Measurements from ENCODE around the gene VASN. TPM values are rescaled to one million over a fixed set of nuclear protein-coding genes. Genes with fewer than 3 reads are reported as not detected.

Gene VASN
- total RNA-seq, 2 donors from 2014 or later = 10.4 to 12.1 TPM

DNA sequence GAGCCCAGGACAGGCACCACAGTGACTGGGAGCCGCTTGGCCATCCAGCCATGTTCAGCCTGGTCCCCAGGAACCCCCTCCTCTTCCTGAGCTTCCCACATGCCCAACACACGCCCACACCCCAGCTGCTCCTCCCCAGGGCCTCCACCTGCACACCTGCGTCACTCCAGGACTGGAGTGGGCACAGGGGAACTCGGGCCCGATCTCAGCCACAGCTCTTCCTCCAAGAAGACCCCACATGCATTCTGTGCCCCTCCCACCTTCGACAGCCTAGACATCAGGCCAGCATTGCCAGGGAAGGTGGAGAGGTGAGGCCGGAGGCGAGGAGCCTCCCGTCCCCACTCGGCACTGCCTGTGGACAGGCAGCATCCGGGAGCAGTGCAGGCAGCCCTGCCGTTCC lies 6.0 kb upstream of the VASN start:
- no peak overlapping the region for H3K27ac ChIP-seq (ENCODE audit: low read depth, low read length)
- H3K36me3 Mint-ChIP-seq (ENCODE audit: low read depth) = peaks cover 5% of the 10 kb centered on the region
- H3K4me3 Mint-ChIP-seq = no peak overlapping the region
- TF ChIP-seq, protein P1, sequence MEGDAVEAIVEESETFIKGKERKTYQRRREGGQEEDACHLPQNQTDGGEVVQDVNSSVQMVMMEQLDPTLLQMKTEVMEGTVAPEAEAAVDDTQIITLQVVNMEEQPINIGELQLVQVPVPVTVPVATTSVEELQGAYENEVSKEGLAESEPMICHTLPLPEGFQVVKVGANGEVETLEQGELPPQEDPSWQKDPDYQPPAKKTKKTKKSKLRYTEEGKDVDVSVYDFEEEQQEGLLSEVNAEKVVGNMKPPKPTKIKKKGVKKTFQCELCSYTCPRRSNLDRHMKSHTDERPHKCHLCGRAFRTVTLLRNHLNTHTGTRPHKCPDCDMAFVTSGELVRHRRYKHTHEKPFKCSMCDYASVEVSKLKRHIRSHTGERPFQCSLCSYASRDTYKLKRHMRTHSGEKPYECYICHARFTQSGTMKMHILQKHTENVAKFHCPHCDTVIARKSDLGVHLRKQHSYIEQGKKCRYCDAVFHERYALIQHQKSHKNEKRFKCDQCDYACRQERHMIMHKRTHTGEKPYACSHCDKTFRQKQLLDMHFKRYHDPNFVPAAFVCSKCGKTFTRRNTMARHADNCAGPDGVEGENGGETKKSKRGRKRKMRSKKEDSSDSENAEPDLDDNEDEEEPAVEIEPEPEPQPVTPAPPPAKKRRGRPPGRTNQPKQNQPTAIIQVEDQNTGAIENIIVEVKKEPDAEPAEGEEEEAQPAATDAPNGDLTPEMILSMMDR (conservative IDR thresholded peaks at IDR 0.05) = no peak
- H3K9ac ChIP-seq (ENCODE audit: extremely low read depth, low read length, poor library complexity, severe bottlenecking) = no peak overlapping the region
- H3K4me1 Mint-ChIP-seq = no peaks in the 10 kb centered on the region
- no peak overlapping the region for H3K4me3 ChIP-seq (ENCODE audit: low read length)
- 91 to 95% methylated on average over 7 to 12 of the region's 12 CpGs for whole genome bisulfite sequencing, 2 experiments (ENCODE audit: insufficient coverage in 1 of 2, insufficient read length in 1 of 2)
- H3K4me1 ChIP-seq (ENCODE audit: control insufficient read depth, insufficient read depth, low read length) = no peaks in the 10 kb centered on the region
- H3K36me3 ChIP-seq (ENCODE audit: control insufficient read depth, insufficient read depth, low read length) = no peaks in the 10 kb centered on the region
- H3K9me3 ChIP-seq (ENCODE audit: control insufficient read depth, low read length) = no peaks in the 10 kb centered on the region
- no peaks in the 10 kb centered on the region for H3K9me3 Mint-ChIP-seq
- no peak for DNase-seq
- H3K27me3 Mint-ChIP-seq (ENCODE audit: insufficient read depth) = no peaks in the 10 kb centered on the region
- H3K27me3 ChIP-seq (ENCODE audit: control insufficient read depth, insufficient read depth, low read length, poor library complexity, severe bottlenecking) = no peaks in the 10 kb centered on the region
- H3K27ac Mint-ChIP-seq = no peak overlapping the region

DNA sequence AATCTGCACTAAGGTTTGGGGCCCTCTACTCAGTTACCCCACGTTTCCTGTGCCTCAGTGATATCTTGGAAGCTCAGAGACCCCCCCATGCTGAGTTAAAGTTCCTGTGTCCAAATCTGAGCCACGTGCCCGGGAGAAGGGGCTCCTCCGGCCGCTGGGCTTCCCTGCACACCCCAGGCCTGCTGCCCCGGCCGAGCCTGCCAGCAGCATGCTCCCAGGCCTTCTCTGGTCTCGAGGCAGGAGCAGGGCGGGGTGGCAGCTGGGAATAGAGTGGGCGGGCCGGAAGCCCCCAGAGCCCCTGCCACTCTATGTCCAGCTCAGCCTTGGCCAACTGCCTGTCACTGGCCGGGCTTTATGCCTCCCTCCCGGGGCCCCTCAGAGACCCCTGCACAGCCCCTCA lies 5.6 kb upstream of the VASN start:
- TF ChIP-seq, protein P1 (conservative IDR thresholded peaks at IDR 0.05) = no peak
- no peak overlapping the region for H3K9ac ChIP-seq (ENCODE audit: extremely low read depth, low read length, poor library complexity, severe bottlenecking)
- WGBS, 2 experiments (ENCODE audit: insufficient coverage in 1 of 2, insufficient read length in 1 of 2) = 85 to 86% methylated on average over 2 to 13 of the region's 13 CpGs
- no peaks in the 10 kb centered on the region for H3K9me3 ChIP-seq (ENCODE audit: control insufficient read depth, low read length)
- no peak overlapping the region for H3K4me3 ChIP-seq (ENCODE audit: low read length)
- no peak overlapping the region for H3K27ac Mint-ChIP-seq
- H3K27me3 Mint-ChIP-seq (ENCODE audit: insufficient read depth) = no peaks in the 10 kb centered on the region
- H3K27ac ChIP-seq (ENCODE audit: low read depth, low read length) = no peak overlapping the region
- no peak for DNase-seq
- H3K4me1 Mint-ChIP-seq = no peaks in the 10 kb centered on the region
- no peaks in the 10 kb centered on the region for H3K9me3 Mint-ChIP-seq
- no peaks in the 10 kb centered on the region for H3K27me3 ChIP-seq (ENCODE audit: control insufficient read depth, insufficient read depth, low read length, poor library complexity, severe bottlenecking)
- no peak overlapping the region for H3K4me3 Mint-ChIP-seq
- no peaks in the 10 kb centered on the region for H3K4me1 ChIP-seq (ENCODE audit: control insufficient read depth, insufficient read depth, low read length)
- H3K36me3 ChIP-seq (ENCODE audit: control insufficient read depth, insufficient read depth, low read length) = no peaks in the 10 kb centered on the region
- H3K36me3 Mint-ChIP-seq (ENCODE audit: low read depth) = peaks cover 5% of the 10 kb centered on the region

DNA sequence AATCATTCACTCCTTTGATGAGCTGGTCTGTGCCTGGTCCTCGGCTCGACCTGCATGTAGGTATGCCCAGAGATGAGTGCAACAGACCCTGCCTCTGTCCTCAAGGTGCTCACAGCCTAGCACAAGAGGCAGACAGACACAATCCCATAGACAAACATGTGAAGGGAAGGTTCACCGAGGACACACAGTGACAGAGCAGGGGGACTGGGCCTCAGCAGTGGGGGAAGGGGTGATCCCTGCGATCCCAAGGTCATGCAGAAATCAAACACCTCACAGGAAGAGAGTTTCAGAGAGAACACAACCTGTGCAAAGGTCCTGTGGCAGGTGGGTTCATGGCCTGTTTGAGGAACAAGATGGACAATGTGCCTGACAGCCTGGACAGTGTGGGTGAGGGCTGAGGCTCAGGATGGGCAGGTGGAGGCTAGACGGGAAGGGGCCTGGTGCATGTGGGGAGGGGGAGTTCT lies 4.2 kb upstream of the VASN start:
- TF ChIP-seq, protein P1 (conservative IDR thresholded peaks at IDR 0.05) = no peak
- Histone ChIP-seq H3K4me1 (ENCODE audit: control insufficient read depth, insufficient read depth, low read length) (peaks cover 1% of the 10 kb centered on the region), H3K27ac (ENCODE audit: low read depth, low read length) (no peak overlapping the region), H3K9ac (ENCODE audit: extremely low read depth, low read length, poor library complexity, severe bottlenecking) (no peak overlapping the region), H3K9me3 (ENCODE audit: control insufficient read depth, low read length) (no peaks in the 10 kb centered on the region), H3K36me3 (ENCODE audit: control insufficient read depth, insufficient read depth, low read length) (no peaks in the 10 kb centered on the region), H3K27me3 (ENCODE audit: control insufficient read depth, insufficient read depth, low read length, poor library complexity, severe bottlenecking) (no peaks in the 10 kb centered on the region), H3K4me3 (ENCODE audit: low read length) (no peak overlapping the region)
- no peak for DNase-seq
- Mint-ChIP-seq H3K4me1 (peaks cover 1% of the 10 kb centered on the region), H3K4me3 (no peak overlapping the region), H3K27ac (no peak overlapping the region), H3K36me3 (ENCODE audit: low read depth) (peaks cover 5% of the 10 kb centered on the region), H3K9me3 (no peaks in the 10 kb centered on the region), H3K27me3 (ENCODE audit: insufficient read depth) (no peaks in the 10 kb centered on the region)
- 88 to 100% methylated on average over 2 to 5 of the region's 5 CpGs for WGBS, 2 experiments (ENCODE audit: insufficient coverage in 1 of 2, insufficient read length in 1 of 2)
